WTC11 (cell line): ENCODE data around the gene RGS16. TPM values are rescaled to one million over a fixed set of nuclear protein-coding genes. Genes with fewer than 3 reads are reported as not detected.

Source experiments
- ATAC-seq: fragments of 200-7000 bp; cut with Tn5 transposase; 2 replicates; pipeline ENCODE4 v1.10.0; 2021; ENCODE audit warnings: mild to moderate bottlenecking, moderate library complexity
- CTCF ChIA-PET: fragments of 300-600 bp; sonication (Branson Sonifier 250); formaldehyde crosslinking; loops from one replicate; lab custom pipeline; 2021; ENCODE audit warnings: antibody characterized with exemption; lab: Charles Lee
- POLR2A ChIA-PET: fragments of 350-600 bp; sonication (Branson Sonifier 250); formaldehyde crosslinking; loops from one replicate; lab custom pipeline; 2021; ENCODE audit warnings: antibody characterized with exemption; lab: Charles Lee
- DNase-seq: peaks from one replicate; pipeline ENCODE4 v3.0.0; 2021; ENCODE audit warnings: low spot score
- H3K27ac Mint-ChIP-seq: 2 replicates; pipeline ENCODE4 v1.8.0; 2021; ENCODE audit warnings: mixed read lengths
- H3K27me3 Mint-ChIP-seq: 2 replicates; pipeline ENCODE4 v1.8.0; 2021; ENCODE audit warnings: low read depth, mild to moderate bottlenecking, moderate library complexity, mixed read lengths
- H3K36me3 Mint-ChIP-seq: 2 replicates; pipeline ENCODE4 v1.8.0; 2021; ENCODE audit warnings: mixed read lengths
- H3K4me1 Mint-ChIP-seq: 2 replicates; pipeline ENCODE4 v1.8.0; 2022; ENCODE audit warnings: mixed read lengths
- H3K4me3 Mint-ChIP-seq: 2 replicates; pipeline ENCODE4 v1.8.0; 2021; ENCODE audit warnings: mild to moderate bottlenecking, moderate library complexity, mixed read lengths
- H3K9me3 Mint-ChIP-seq: 2 replicates; pipeline ENCODE4 v1.8.0; 2021; ENCODE audit warnings: mixed read lengths
- AFF4 ChIP-seq: sonication (generic); formaldehyde crosslinking; IDR thresholded peaks from 2 replicates; pipeline ENCODE4 v1.8.1; 2023; ENCODE audit warnings: mild to moderate bottlenecking, missing genetic modification reagents, borderline replicate concordance
- CTCF ChIP-seq: fragments of 200-600 bp; IDR thresholded peaks from 2 replicates; pipeline ENCODE4 v1.8.0; 2022; ENCODE audit warnings: antibody characterized with exemption
- ELF4 ChIP-seq: sonication (generic); formaldehyde crosslinking; IDR thresholded peaks from 2 replicates; pipeline ENCODE4 v1.8.1; 2022; ENCODE audit warnings: low read depth, mild to moderate bottlenecking, moderate library complexity, missing genetic modification reagents
- EMX1 ChIP-seq: fragments of 250-450 bp; sonication (Bioruptor Pico); IDR thresholded peaks from 2 replicates; pipeline ENCODE4 v1.8.0; 2021; ENCODE audit warnings: mild to moderate bottlenecking
- FOXJ3 ChIP-seq: sonication (generic); formaldehyde crosslinking; IDR thresholded peaks from 2 replicates; pipeline ENCODE4 v1.9.0; 2021; ENCODE audit warnings: missing genetic modification reagents, mild to moderate bottlenecking, borderline replicate concordance
- GTF2I ChIP-seq: fragments of 250-450 bp; sonication (Bioruptor Pico); conservative IDR thresholded peaks from 2 replicates; pipeline ENCODE4 v1.4.0; 2021; ENCODE audit warnings: mild to moderate bottlenecking
- NFATC4 ChIP-seq: fragments of 250-450 bp; sonication (Bioruptor Pico); IDR thresholded peaks from 2 replicates; pipeline ENCODE4 v1.9.0; 2021; ENCODE audit warnings: mild to moderate bottlenecking
- SMAD4 ChIP-seq: sonication (generic); formaldehyde crosslinking; IDR thresholded peaks from 2 replicates; pipeline ENCODE4 v1.8.0; 2022; ENCODE audit warnings: mild to moderate bottlenecking, missing genetic modification reagents
- TCF7 ChIP-seq: sonication (generic); formaldehyde crosslinking; IDR thresholded peaks from 2 replicates; pipeline ENCODE4 v1.8.0; 2022; ENCODE audit warnings: mild to moderate bottlenecking, low read depth, missing genetic modification reagents, moderate library complexity
- total RNA-seq: library from RNA; stranded (reverse); gene quantifications from 3 replicates; pipeline ENCODE4 v1.2.3, GENCODE V29; 2021
- TF ChIP-seq, protein P1 (sequence below): sonication (generic); formaldehyde crosslinking; IDR thresholded peaks from 2 replicates; pipeline ENCODE4 v1.8.1; 2022; ENCODE audit warnings: mild to moderate bottlenecking, moderate library complexity, missing genetic modification reagents
- TF ChIP-seq, protein P2 (sequence below): fragments of 250-450 bp; sonication (Bioruptor Pico); IDR thresholded peaks from 2 replicates; pipeline ENCODE4 v1.8.0; 2021; ENCODE audit warnings: mild to moderate bottlenecking
- TF ChIP-seq, protein P3 (sequence below): fragments of 250-450 bp; sonication (Bioruptor Pico); IDR thresholded peaks from 2 replicates; pipeline ENCODE4 v1.9.0; 2021; ENCODE audit warnings: mild to moderate bottlenecking, borderline replicate concordance

RGS16 gene
- total RNA-seq, 1 experiment from 2014 or later = 17.8 TPM

DNA sequence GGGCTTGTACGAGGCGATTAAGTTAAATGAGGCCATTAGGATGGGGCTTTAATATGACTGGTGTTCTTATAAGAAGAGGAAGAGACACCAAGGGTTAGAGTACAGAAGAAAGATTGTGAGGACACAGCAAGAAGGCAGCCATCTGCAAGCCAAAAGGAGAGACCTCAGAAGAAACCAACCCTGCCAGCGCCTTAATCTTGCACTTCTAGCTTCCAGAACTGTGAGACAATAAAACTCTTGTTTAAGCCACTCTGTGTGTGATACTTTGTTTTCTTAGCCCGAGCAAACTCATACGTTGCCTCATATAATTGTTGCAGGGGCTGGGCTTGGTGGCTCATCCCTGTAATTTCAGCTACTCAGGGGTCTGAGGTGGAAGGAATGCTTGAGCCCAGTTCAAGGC, 33.6 kb upstream of the RGS16 start:
- H3K27ac Mint-ChIP-seq = no peak overlapping the region
- no peaks in the 10 kb centered on the region for H3K27me3 Mint-ChIP-seq
- TF ChIP-seq, protein P1, sequence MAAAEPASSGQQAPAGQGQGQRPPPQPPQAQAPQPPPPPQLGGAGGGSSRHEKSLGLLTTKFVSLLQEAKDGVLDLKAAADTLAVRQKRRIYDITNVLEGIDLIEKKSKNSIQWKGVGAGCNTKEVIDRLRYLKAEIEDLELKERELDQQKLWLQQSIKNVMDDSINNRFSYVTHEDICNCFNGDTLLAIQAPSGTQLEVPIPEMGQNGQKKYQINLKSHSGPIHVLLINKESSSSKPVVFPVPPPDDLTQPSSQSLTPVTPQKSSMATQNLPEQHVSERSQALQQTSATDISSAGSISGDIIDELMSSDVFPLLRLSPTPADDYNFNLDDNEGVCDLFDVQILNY = no peak
- no peak for TF ChIP-seq AFF4 (CRISPR knock-in tag)
- no peak for TF ChIP-seq FOXJ3 (CRISPR knock-in tag)
- no peak for TF ChIP-seq ELF4 (CRISPR knock-in tag)
- TF ChIP-seq, protein P2, sequence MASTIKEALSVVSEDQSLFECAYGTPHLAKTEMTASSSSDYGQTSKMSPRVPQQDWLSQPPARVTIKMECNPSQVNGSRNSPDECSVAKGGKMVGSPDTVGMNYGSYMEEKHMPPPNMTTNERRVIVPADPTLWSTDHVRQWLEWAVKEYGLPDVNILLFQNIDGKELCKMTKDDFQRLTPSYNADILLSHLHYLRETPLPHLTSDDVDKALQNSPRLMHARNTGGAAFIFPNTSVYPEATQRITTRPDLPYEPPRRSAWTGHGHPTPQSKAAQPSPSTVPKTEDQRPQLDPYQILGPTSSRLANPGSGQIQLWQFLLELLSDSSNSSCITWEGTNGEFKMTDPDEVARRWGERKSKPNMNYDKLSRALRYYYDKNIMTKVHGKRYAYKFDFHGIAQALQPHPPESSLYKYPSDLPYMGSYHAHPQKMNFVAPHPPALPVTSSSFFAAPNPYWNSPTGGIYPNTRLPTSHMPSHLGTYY (CRISPR knock-in tag) = no peak
- TF ChIP-seq CTCF = no peak
- no peaks in the 10 kb centered on the region for H3K36me3 Mint-ChIP-seq
- no peak for ATAC-seq
- ChIA-PET POLR2A (no interaction called here), CTCF (interaction anchor here (1.7 to 3.7 kb wide), 2 partner anchors 38 to 145 kb away, joined by 4 to 10 read pairs; no protein-coding TSS in a partner anchor)
- no peak for DNase-seq
- H3K9me3 Mint-ChIP-seq = no peaks in the 10 kb centered on the region
- peaks cover 20% of the 10 kb centered on the region for H3K4me1 Mint-ChIP-seq
- H3K4me3 Mint-ChIP-seq = no peak overlapping the region

GRCh38 chr1:182635871-182636270, 31.7 kb upstream of the RGS16 start:
- ChIA-PET CTCF (interaction anchor here (0.5 to 3.7 kb wide), 3 partner anchors 21 to 151 kb away, joined by 3 to 10 read pairs (median 5); no protein-coding TSS in a partner anchor), POLR2A (interaction anchor here (1.0 kb wide), 1 partner anchor 21 kb away, joined by 3 read pairs; no protein-coding TSS in a partner anchor)
- no peak for ATAC-seq
- DNase-seq = no peak
- no peaks in the 10 kb centered on the region for H3K27me3 Mint-ChIP-seq
- no peak overlapping the region for H3K27ac Mint-ChIP-seq
- H3K4me3 Mint-ChIP-seq = no peak overlapping the region
- TF ChIP-seq, protein P3, sequence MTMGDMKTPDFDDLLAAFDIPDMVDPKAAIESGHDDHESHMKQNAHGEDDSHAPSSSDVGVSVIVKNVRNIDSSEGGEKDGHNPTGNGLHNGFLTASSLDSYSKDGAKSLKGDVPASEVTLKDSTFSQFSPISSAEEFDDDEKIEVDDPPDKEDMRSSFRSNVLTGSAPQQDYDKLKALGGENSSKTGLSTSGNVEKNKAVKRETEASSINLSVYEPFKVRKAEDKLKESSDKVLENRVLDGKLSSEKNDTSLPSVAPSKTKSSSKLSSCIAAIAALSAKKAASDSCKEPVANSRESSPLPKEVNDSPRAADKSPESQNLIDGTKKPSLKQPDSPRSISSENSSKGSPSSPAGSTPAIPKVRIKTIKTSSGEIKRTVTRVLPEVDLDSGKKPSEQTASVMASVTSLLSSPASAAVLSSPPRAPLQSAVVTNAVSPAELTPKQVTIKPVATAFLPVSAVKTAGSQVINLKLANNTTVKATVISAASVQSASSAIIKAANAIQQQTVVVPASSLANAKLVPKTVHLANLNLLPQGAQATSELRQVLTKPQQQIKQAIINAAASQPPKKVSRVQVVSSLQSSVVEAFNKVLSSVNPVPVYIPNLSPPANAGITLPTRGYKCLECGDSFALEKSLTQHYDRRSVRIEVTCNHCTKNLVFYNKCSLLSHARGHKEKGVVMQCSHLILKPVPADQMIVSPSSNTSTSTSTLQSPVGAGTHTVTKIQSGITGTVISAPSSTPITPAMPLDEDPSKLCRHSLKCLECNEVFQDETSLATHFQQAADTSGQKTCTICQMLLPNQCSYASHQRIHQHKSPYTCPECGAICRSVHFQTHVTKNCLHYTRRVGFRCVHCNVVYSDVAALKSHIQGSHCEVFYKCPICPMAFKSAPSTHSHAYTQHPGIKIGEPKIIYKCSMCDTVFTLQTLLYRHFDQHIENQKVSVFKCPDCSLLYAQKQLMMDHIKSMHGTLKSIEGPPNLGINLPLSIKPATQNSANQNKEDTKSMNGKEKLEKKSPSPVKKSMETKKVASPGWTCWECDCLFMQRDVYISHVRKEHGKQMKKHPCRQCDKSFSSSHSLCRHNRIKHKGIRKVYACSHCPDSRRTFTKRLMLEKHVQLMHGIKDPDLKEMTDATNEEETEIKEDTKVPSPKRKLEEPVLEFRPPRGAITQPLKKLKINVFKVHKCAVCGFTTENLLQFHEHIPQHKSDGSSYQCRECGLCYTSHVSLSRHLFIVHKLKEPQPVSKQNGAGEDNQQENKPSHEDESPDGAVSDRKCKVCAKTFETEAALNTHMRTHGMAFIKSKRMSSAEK (CRISPR knock-in tag) = no peak
- TF ChIP-seq EMX1 (CRISPR knock-in tag) = no peak
- no peak for TF ChIP-seq SMAD4 (CRISPR knock-in tag)
- TF ChIP-seq TCF7 (CRISPR knock-in tag) = no peak
- no peak for TF ChIP-seq GTF2I
- TF ChIP-seq NFATC4 (CRISPR knock-in tag) = no peak
- peaks cover 23% of the 10 kb centered on the region for H3K4me1 Mint-ChIP-seq
- H3K36me3 Mint-ChIP-seq = no peaks in the 10 kb centered on the region
- H3K9me3 Mint-ChIP-seq = no peaks in the 10 kb centered on the region
